HepG2 (cell line): ENCODE data around the gene MBD3. TPM values are rescaled to one million over a fixed set of nuclear protein-coding genes. Genes with fewer than 3 reads are reported as not detected.

Experiments used
- ADNP ChIP-seq: sonication (generic); formaldehyde crosslinking; IDR thresholded peaks from 2 replicates; pipeline ENCODE4 v1.4.0; 2020; ENCODE audit warnings: missing genetic modification reagents
- CTCF ChIP-seq: sonication (generic); formaldehyde crosslinking; IDR thresholded peaks from 2 replicates; pipeline ENCODE4 v1.5.0; 2020; ENCODE audit warnings: mild to moderate bottlenecking, missing genetic modification reagents, moderate library complexity
- DMAP1 ChIP-seq: IDR thresholded peaks from 2 replicates; pipeline ENCODE4 v1.6.1; 2016
- EHMT2 ChIP-seq: fragments of 200-600 bp; sonication (generic); IDR thresholded peaks from 2 replicates; pipeline ENCODE4 v1.7.0; 2017; ENCODE audit warnings: antibody characterized with exemption, low read depth, low read length, borderline replicate concordance
- FOXK1 ChIP-seq: sonication (generic); formaldehyde crosslinking; IDR thresholded peaks from 2 replicates; pipeline ENCODE4 v1.4.0; 2020; ENCODE audit warnings: low read depth, missing genetic modification reagents, borderline replicate concordance
- GLI4 ChIP-seq: sonication (generic); formaldehyde crosslinking; IDR thresholded peaks from 2 replicates; pipeline ENCODE4 v1.5.1; 2020; ENCODE audit warnings: missing genetic modification reagents, mild to moderate bottlenecking, moderate library complexity, borderline replicate concordance
- HOXA3 ChIP-seq: sonication (generic); formaldehyde crosslinking; IDR thresholded peaks from 2 replicates; pipeline ENCODE4 v1.5.0; 2020; ENCODE audit warnings: missing genetic modification reagents
- IKZF4 ChIP-seq: sonication (generic); formaldehyde crosslinking; IDR thresholded peaks from 2 replicates; pipeline ENCODE4 v1.5.1; 2020; ENCODE audit warnings: borderline replicate concordance, mild to moderate bottlenecking, low read depth, missing genetic modification reagents; ENCODE audit errors: not compliant biosample characterization
- IRF1 ChIP-seq: sonication (generic); formaldehyde crosslinking; IDR thresholded peaks from 2 replicates; pipeline ENCODE4 v1.4.0; 2020; ENCODE audit warnings: low read depth, mild to moderate bottlenecking, missing genetic modification reagents
- NKX3-1 ChIP-seq: sonication (generic); formaldehyde crosslinking; IDR thresholded peaks from 2 replicates; pipeline ENCODE4 v1.5.0; 2020; ENCODE audit warnings: missing genetic modification reagents
- PCBP2 ChIP-seq: fragments of 200-400 bp; formaldehyde crosslinking; optimal IDR thresholded peaks from 2 replicates; pipeline ENCODE3; 2018; ENCODE audit warnings: low read length, low read depth; ENCODE audit not compliant: poor library complexity, severe bottlenecking
- PREB ChIP-seq: sonication (generic); formaldehyde crosslinking; IDR thresholded peaks from 2 replicates; pipeline ENCODE4 v1.4.0; 2020; ENCODE audit warnings: missing genetic modification reagents
- SIX1 ChIP-seq: sonication (generic); formaldehyde crosslinking; IDR thresholded peaks from 2 replicates; pipeline ENCODE4 v1.4.0; 2020; ENCODE audit warnings: missing genetic modification reagents, borderline replicate concordance
- SRY ChIP-seq: sonication (generic); formaldehyde crosslinking; IDR thresholded peaks from 2 replicates; pipeline ENCODE4 v1.8.0; 2022; ENCODE audit warnings: mild to moderate bottlenecking, missing genetic modification reagents
- TIGD3 ChIP-seq: sonication (generic); formaldehyde crosslinking; IDR thresholded peaks from 2 replicates; pipeline ENCODE4 v1.5.1; 2020; ENCODE audit warnings: mild to moderate bottlenecking, missing genetic modification reagents, borderline replicate concordance
- UBTF ChIP-seq: sonication (generic); formaldehyde crosslinking; IDR thresholded peaks from 2 replicates; pipeline ENCODE4 v1.4.0; 2020; ENCODE audit warnings: mild to moderate bottlenecking, missing genetic modification reagents
- YEATS4 ChIP-seq: sonication (generic); formaldehyde crosslinking; IDR thresholded peaks from 2 replicates; pipeline ENCODE4 v1.4.0; 2020; ENCODE audit warnings: missing genetic modification reagents, borderline replicate concordance
- ZNF337 ChIP-seq: sonication (generic); formaldehyde crosslinking; IDR thresholded peaks from 2 replicates; pipeline ENCODE4 v1.5.1; 2020; ENCODE audit warnings: missing genetic modification reagents, low read depth, mild to moderate bottlenecking, borderline replicate concordance
- ZNF674 ChIP-seq: sonication (generic); formaldehyde crosslinking; IDR thresholded peaks from 2 replicates; pipeline ENCODE4 v1.5.0; 2020; ENCODE audit warnings: low read depth, mild to moderate bottlenecking, missing genetic modification reagents
- polyA plus RNA-seq, 8 experiments: library from polyadenylated mRNA; depleted of rRNA in 3 of 8; stranded (reverse) in 7 of 8; unstranded in 1 of 8; fragments of >200 nt; fragmentation: Illumina TruSeq in 4 of 8; extraction: Trizol in 4 of 8; gene quantifications; 2 replicates each; pipeline versions ENCODE4 v1.2.1 to v1.2.3, GENCODE V29; 2011 to 2016; ENCODE audit warnings: low read depth in 4 of 8, missing spikeins in 1 of 8, mixed read lengths in 1 of 8; ENCODE audit not compliant: insufficient read depth in 1 of 8
- total RNA-seq, 5 experiments: library from RNA; depleted of rRNA; stranded (reverse); fragments of >200 nt; fragmentation: Illumina TruSeq; extraction: Trizol; gene quantifications; 2 replicates each; pipeline ENCODE4 v1.2.3, GENCODE V29; 2016; ENCODE audit warnings: low read depth in 1 of 5

MBD3 gene
- total and polyA plus RNA-seq, 2 of the 13 experiments (the other 11 are each of a cell fraction or from before 2014, with no cell fraction given): 21.2 to 76.9 TPM

DNA sequence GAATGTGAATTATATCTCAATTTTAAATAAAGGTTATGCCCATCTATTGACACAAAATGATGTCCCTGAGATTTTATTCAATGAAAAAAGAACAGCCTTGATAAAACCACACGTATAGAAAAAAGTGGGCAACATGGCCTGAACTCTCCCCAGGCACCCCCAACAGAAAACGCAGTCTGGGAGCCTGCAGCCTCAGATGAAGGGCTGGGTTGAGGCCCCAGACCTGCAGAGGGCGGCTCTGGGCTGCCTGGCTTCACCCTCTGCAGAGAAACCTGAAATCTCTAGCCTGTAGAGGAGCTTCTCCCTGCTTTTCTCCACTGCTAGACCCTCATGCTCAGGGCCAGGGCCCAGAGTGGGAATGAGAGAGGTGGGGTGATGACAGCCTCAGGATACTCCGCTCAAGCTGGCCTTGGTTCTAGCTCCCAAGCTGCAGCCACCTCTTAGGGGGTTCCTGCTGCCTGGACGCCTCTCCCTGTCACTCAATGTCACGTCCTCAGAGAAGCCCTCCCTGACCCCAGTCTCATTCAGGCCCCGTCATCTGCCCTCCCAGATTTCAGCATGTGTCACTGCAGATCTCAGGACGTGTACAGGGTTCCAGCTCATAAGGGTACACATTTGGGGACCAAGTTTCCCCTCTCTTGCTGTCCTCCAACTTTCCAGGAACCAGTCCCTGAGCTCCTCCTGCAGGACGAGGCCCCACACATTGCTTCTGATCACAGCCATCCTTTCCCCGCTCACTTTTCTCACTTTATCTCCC is 1.8 kb downstream of the MBD3 start (continued):
- TF ChIP-seq GLI4: no peak
- TF ChIP-seq TIGD3 (CRISPR knock-in tag): no peak
- TF ChIP-seq FOXK1 (CRISPR knock-in tag): no peak
- no peak for TF ChIP-seq PREB (CRISPR knock-in tag)
- no peak for TF ChIP-seq ZNF337 (CRISPR knock-in tag)
- TF ChIP-seq UBTF: peak; percentile 38
- TF ChIP-seq YEATS4 (CRISPR knock-in tag): no peak
- no peak for TF ChIP-seq ZNF674
- 0 out of 2 replicates have a peak, but pooled peaks have one; percentile 40 for TF ChIP-seq SRY (CRISPR knock-in tag)
- no peak for TF ChIP-seq EHMT2
- no peak for TF ChIP-seq HOXA3 (CRISPR knock-in tag)
- peak; percentile 4 for TF ChIP-seq IKZF4 (CRISPR knock-in tag)
- TF ChIP-seq SIX1 (CRISPR knock-in tag): no peak
- no peak for TF ChIP-seq NKX3-1 (CRISPR knock-in tag)
- no peak; the same call in 1 of the 2 replicates for TF ChIP-seq DMAP1 (CRISPR knock-in tag)
- peak; percentile 59 for TF ChIP-seq CTCF (CRISPR knock-in tag)
- no peak for TF ChIP-seq PCBP2
- no peak for TF ChIP-seq IRF1 (CRISPR knock-in tag)
- no peak for TF ChIP-seq ADNP (CRISPR knock-in tag)
